ENCODE measurements around the gene RIPK4. TPM values are rescaled to one million over a fixed set of nuclear protein-coding genes. Genes with fewer than 3 reads are reported as not detected.
A peak's percentile ranks its signal among the peaks of the same experiment; 100 is the strongest.

Gene RIPK4
- total and polyA plus RNA-seq, 2 experiments from 2014 or later = 0.46 to 0.54 TPM

- Histone ChIP-seq H3K27ac (no peak overlapping the region), H3K4me1 (ENCODE audit: insufficient read depth) (no peaks in the 10 kb centered on the region), H3K9me2 (ENCODE audit: insufficient read depth) (no peaks in the 10 kb centered on the region), H3K79me2 (ENCODE audit: insufficient read depth) (no peaks in the 10 kb centered on the region), H2AFZ (0 out of 2 replicates have a peak overlapping the region, but pooled peaks have one; percentile 18), H3K4me3 (no peak overlapping the region), H3K9me3 (ENCODE audit: low read depth) (no peaks in the 10 kb centered on the region), H4K20me1 (ENCODE audit: insufficient read depth) (no peaks in the 10 kb centered on the region), H3K27me3 (replicated peaks; ENCODE audit: insufficient read depth) (peaks cover 10% of the 10 kb centered on the region; the same call in 1 of the 2 replicates), H3K36me3 (ENCODE audit: low read depth) (no peaks in the 10 kb centered on the region), H3K4me2 (ENCODE audit: unreplicated experiment) (peak overlapping the region; percentile 54), H3K9ac (no peak overlapping the region), H3F3A (ENCODE audit: insufficient read depth) (no peaks in the 10 kb centered on the region; the same call in 1 of the 2 replicates)
- 56% methylated on average over 22 of the region's 22 CpGs for WGBS, 2 experiments (ENCODE audit: low coverage in 1 of 2, low lambda C conversion rate in 2 of 2, missing lambda C conversion rate in 2 of 2)
- TF ChIP-seq EZH2phosphoT487 (IDR thresholded peaks at IDR 0.05; ENCODE audit: insufficient read depth, low read depth) (no peak), EZH2 (IDR thresholded peaks at IDR 0.05; ENCODE audit: insufficient read depth, poor library complexity, severe bottlenecking) (no peak)
- peak; percentile 35 for DNase-seq
- in situ Hi-C loops (cut with MboI) = no loop called here
Measured at GRCh38 chr21:41761934-41762635, 4.8 kb downstream of the RIPK4 start.

- Histone ChIP-seq H2AFZ (0 out of 2 replicates have a peak overlapping the region, but pooled peaks have one; percentile 18), H3K4me1 (ENCODE audit: insufficient read depth) (no peaks in the 10 kb centered on the region), H3K4me2 (ENCODE audit: unreplicated experiment) (peak overlapping the region; percentile 54), H3K79me2 (ENCODE audit: insufficient read depth) (no peaks in the 10 kb centered on the region), H3K27ac (no peak overlapping the region), H3K9me2 (ENCODE audit: insufficient read depth) (no peaks in the 10 kb centered on the region), H3K9me3 (ENCODE audit: low read depth) (no peaks in the 10 kb centered on the region), H3K9ac (no peak overlapping the region), H3K36me3 (ENCODE audit: low read depth) (no peaks in the 10 kb centered on the region), H3K4me3 (no peak overlapping the region), H3K27me3 (replicated peaks; ENCODE audit: insufficient read depth) (peaks cover 10% of the 10 kb centered on the region; the same call in 1 of the 2 replicates), H3F3A (ENCODE audit: insufficient read depth) (no peaks in the 10 kb centered on the region), H4K20me1 (ENCODE audit: insufficient read depth) (no peaks in the 10 kb centered on the region)
- DNase-seq = peak; percentile 23
- in situ Hi-C loops (cut with MboI) = no loop called here
- WGBS, 2 experiments (ENCODE audit: low coverage in 1 of 2, low lambda C conversion rate in 2 of 2, missing lambda C conversion rate in 2 of 2) = 58% methylated on average over 22 of the region's 22 CpGs
- TF ChIP-seq EZH2phosphoT487 (IDR thresholded peaks at IDR 0.05; ENCODE audit: insufficient read depth, low read depth) (no peak), EZH2 (IDR thresholded peaks at IDR 0.05; ENCODE audit: insufficient read depth, poor library complexity, severe bottlenecking) (no peak)
Measured at GRCh38 chr21:41761211-41761933, 5.5 kb downstream of the RIPK4 start.

- Histone ChIP-seq H3K36me3 (ENCODE audit: low read depth) (no peaks in the 10 kb centered on the region), H3K4me2 (ENCODE audit: unreplicated experiment) (no peak overlapping the region), H3K27ac (no peak overlapping the region), H4K20me1 (ENCODE audit: insufficient read depth) (no peaks in the 10 kb centered on the region), H2AFZ (no peak overlapping the region), H3K9ac (no peak overlapping the region), H3K79me2 (ENCODE audit: insufficient read depth) (no peaks in the 10 kb centered on the region), H3K9me2 (ENCODE audit: insufficient read depth) (no peaks in the 10 kb centered on the region), H3F3A (ENCODE audit: insufficient read depth) (no peaks in the 10 kb centered on the region), H3K4me3 (no peak overlapping the region), H3K27me3 (replicated peaks; ENCODE audit: insufficient read depth) (peaks cover under 1% of the 10 kb centered on the region; the same call in 1 of the 2 replicates), H3K4me1 (ENCODE audit: insufficient read depth) (no peaks in the 10 kb centered on the region), H3K9me3 (ENCODE audit: low read depth) (no peaks in the 10 kb centered on the region)
- TF ChIP-seq EZH2phosphoT487 (IDR thresholded peaks at IDR 0.05; ENCODE audit: insufficient read depth, low read depth) (no peak), EZH2 (IDR thresholded peaks at IDR 0.05; ENCODE audit: insufficient read depth, poor library complexity, severe bottlenecking) (no peak)
- WGBS, 2 experiments (ENCODE audit: low coverage in 1 of 2, low lambda C conversion rate in 2 of 2, missing lambda C conversion rate in 2 of 2) = 75 to 78% methylated on average over 9 of the region's 9 CpGs
- DNase-seq = no peak
- in situ Hi-C loops (cut with MboI) = no loop called here
Measured at GRCh38 chr21:41760411-41760810, 6.4 kb downstream of the RIPK4 start.

- no peaks in the 10 kb centered on the region for H3K9me3 ChIP-seq (ENCODE audit: low read depth)
- TF ChIP-seq EZH2 (IDR thresholded peaks at IDR 0.05; ENCODE audit: insufficient read depth, poor library complexity, severe bottlenecking) (no peak), EZH2phosphoT487 (IDR thresholded peaks at IDR 0.05; ENCODE audit: insufficient read depth, low read depth) (no peak)
- no peaks in the 10 kb centered on the region for H3K4me1 ChIP-seq (ENCODE audit: insufficient read depth)
- in situ Hi-C loops (cut with MboI) = no loop called here
- H3K79me2 ChIP-seq (ENCODE audit: insufficient read depth) = no peaks in the 10 kb centered on the region
- no peak overlapping the region for H3K27ac ChIP-seq
- no peaks in the 10 kb centered on the region for H3K36me3 ChIP-seq (ENCODE audit: low read depth)
- H3K27me3 ChIP-seq (replicated peaks; ENCODE audit: insufficient read depth) = no peaks in the 10 kb centered on the region
- no peak overlapping the region for H3K4me2 ChIP-seq (ENCODE audit: unreplicated experiment)
- no peak overlapping the region for H2AFZ ChIP-seq
- H4K20me1 ChIP-seq (ENCODE audit: insufficient read depth) = no peaks in the 10 kb centered on the region
- H3F3A ChIP-seq (ENCODE audit: insufficient read depth) = no peaks in the 10 kb centered on the region
- H3K4me3 ChIP-seq = no peak overlapping the region
- no peak overlapping the region for H3K9ac ChIP-seq
- WGBS, 2 experiments (ENCODE audit: low coverage in 1 of 2, low lambda C conversion rate in 2 of 2, missing lambda C conversion rate in 2 of 2) = 93 to 95% methylated on average over 5 of the region's 5 CpGs
- no peak for DNase-seq
- no peaks in the 10 kb centered on the region for H3K9me2 ChIP-seq (ENCODE audit: insufficient read depth)
Measured at GRCh38 chr21:41759926-41760325, 6.9 kb downstream of the RIPK4 start.
